ENCODE results near the gene MCM7. TPM values are rescaled to one million over a fixed set of nuclear protein-coding genes. Genes with fewer than 3 reads are reported as not detected.
"Not testable (repeated sequence)": the region's sequence is repeated elsewhere in the genome, so short reads cannot be mapped to it uniquely, and the experiment has no call there.

Gene MCM7
- total RNA-seq, 2 experiments from 2014 or later = 54.5 to 56.0 TPM

GRCh38 chr7:100132126-100132525 is 30.9 kb upstream of the MCM7 start:
- ATAC-seq (ENCODE audit: poor library complexity) = no peak
- Histone ChIP-seq H3K27me3 (ENCODE audit: control insufficient read depth in 1 of 2, insufficient read depth in 2 of 2, low read length in 2 of 2) (no peaks in the 10 kb centered on the region), H3K9me3 (ENCODE audit: control insufficient read depth in 1 of 2, insufficient read depth in 1 of 2, low read length in 2 of 2) (no peaks in the 10 kb centered on the region), H3K27ac (ENCODE audit: low read depth in 1 of 2, low read length in 2 of 2) (no peak overlapping the region), H3K4me1 (ENCODE audit: insufficient read depth, low read length) (peaks cover 23% of the 10 kb centered on the region), H3K36me3 (ENCODE audit: insufficient read depth, low read length) (no peaks in the 10 kb centered on the region), H3K4me3 (ENCODE audit: low read length) (no peak overlapping the region)
- ChIA-PET POLR2A (interaction anchor here (0.7 to 1.2 kb wide), 11 partner anchors 16 to 297 kb away, joined by 3 to 7 read pairs (median 4); partner anchors contain the start of genes GPC2, LAMTOR4, MCM7 and MEPCE), CTCF (interaction anchor here (0.8 to 2.3 kb wide), 15 partner anchors 12 to 276 kb away, joined by 3 to 14 read pairs (median 4); partner anchors contain the start of gene GAL3ST4)
- H3K9me3 Mint-ChIP-seq = no peaks in the 10 kb centered on the region
- H3K36me3 Mint-ChIP-seq (ENCODE audit: low read depth) = peaks cover 1% of the 10 kb centered on the region
- intact Hi-C loops (cut with DNase I, micrococcal nuclease) = loop anchor here (1.0 to 5.0 kb wide), 7 partner anchors 17 to 276 kb away; partner anchors contain the start of genes AZGP1 (in 1 of the 2), LAMTOR4 (in 1 of the 2) and PVRIG (in 1 of the 2)
- no peak for DNase-seq
- H3K4me3 Mint-ChIP-seq = peak overlapping the region; percentile 62
- no peaks in the 10 kb centered on the region for H3K27me3 Mint-ChIP-seq
- peaks cover 15% of the 10 kb centered on the region for H3K4me1 Mint-ChIP-seq (ENCODE audit: low read depth)
- TF ChIP-seq CTCF (IDR thresholded peaks at IDR 0.05) = no peak
- H3K27ac Mint-ChIP-seq = peak overlapping the region; percentile 42

DNA sequence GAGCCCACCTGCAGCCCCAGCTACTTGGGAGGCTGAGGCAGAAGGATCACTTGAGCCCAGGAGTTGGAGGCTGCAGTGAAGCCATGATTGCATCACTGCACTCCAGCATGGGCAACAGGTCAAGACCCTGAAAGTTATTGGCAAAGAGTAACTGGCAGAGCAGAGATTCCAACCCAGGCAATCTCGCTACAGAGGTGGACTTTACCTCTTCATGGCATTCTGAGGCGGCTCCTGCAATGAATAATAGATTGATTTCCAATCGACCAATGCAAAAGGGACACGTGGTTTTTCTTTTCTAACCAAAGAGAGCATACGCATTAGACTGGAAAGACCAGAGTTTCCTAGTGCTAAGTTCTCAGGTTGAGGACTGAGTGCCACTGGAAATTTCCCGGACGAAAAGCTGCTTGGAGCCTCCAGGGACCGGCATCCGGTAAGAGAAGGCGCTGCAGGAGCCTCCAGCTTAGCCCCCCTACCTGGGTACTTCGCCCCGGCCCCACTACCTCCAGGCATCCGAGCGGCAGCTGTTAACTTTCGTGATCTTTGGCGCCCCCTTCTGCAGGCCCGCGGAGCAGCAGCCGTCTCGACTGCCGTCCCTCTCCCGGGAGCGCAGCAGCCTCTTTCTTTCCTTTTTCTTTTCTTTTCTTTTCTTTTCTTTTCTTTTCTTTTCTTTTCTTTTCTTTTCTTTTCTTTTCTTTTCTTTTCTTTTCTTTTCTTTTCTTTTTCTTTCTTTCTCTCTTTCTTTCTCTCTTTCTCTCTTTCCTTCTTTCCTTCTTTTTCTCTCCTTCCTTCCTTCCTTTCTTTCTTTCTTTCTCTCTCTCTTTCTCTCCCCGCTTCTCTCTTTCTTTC is 29.6 kb upstream of the MCM7 start:
- Histone ChIP-seq H3K36me3 (ENCODE audit: insufficient read depth, low read length) (no peaks in the 10 kb centered on the region), H3K27me3 (ENCODE audit: control insufficient read depth in 1 of 2, insufficient read depth in 2 of 2, low read length in 2 of 2) (no peaks in the 10 kb centered on the region), H3K4me1 (ENCODE audit: insufficient read depth, low read length) (peaks cover 31% of the 10 kb centered on the region), H3K27ac (ENCODE audit: low read depth in 1 of 2, low read length in 2 of 2) (no peak overlapping the region), H3K4me3 (ENCODE audit: low read length) (peak overlapping the region; percentile 10), H3K9me3 (ENCODE audit: control insufficient read depth in 1 of 2, insufficient read depth in 1 of 2, low read length in 2 of 2) (no peaks in the 10 kb centered on the region)
- ATAC-seq (ENCODE audit: poor library complexity) (peak; percentile 19), DNase-seq (peak; percentile 78 to 93 (median 87))
- H3K4me3 Mint-ChIP-seq = peak overlapping the region; percentile 45
- H3K9me3 Mint-ChIP-seq = no peaks in the 10 kb centered on the region
- intact Hi-C loops (cut with DNase I, micrococcal nuclease) = loop anchor here (1.0 to 5.0 kb wide), 6 partner anchors 30 to 218 kb away; partner anchors contain the start of genes AP4M1 (in 1 of the 2), AZGP1 (in 1 of the 2) and MCM7 (in 1 of the 2)
- H3K4me1 Mint-ChIP-seq (ENCODE audit: low read depth) = peaks cover 22% of the 10 kb centered on the region
- ChIA-PET POLR2A (interaction anchor here (0.6 to 3.7 kb wide), 11 partner anchors 9 to 298 kb away, joined by 3 to 29 read pairs (median 6); partner anchors contain the start of genes CNPY4, LAMTOR4, TRIM4 and ZCWPW1), CTCF (interaction anchor here (0.6 to 2.3 kb wide), 18 partner anchors 10 to 277 kb away, joined by 3 to 14 read pairs (median 4); partner anchors contain the start of genes AP4M1, COPS6, GAL3ST4 and LAMTOR4)
- peak; percentile 98 for TF ChIP-seq CTCF (IDR thresholded peaks at IDR 0.05)
- peak overlapping the region; percentile 30 for H3K27ac Mint-ChIP-seq
- H3K36me3 Mint-ChIP-seq (ENCODE audit: low read depth) = peaks cover 11% of the 10 kb centered on the region
- H3K27me3 Mint-ChIP-seq = no peaks in the 10 kb centered on the region

- not testable (repeated sequence) for H3K27me3 Mint-ChIP-seq; H3K9me3 ChIP-seq (ENCODE audit: control insufficient read depth in 1 of 2, insufficient read depth in 1 of 2, low read length in 2 of 2); H3K27ac Mint-ChIP-seq; H3K27ac ChIP-seq (ENCODE audit: low read depth in 1 of 2, low read length in 2 of 2); H3K4me3 Mint-ChIP-seq; ATAC-seq (ENCODE audit: poor library complexity); H3K4me3 ChIP-seq (ENCODE audit: low read length); H3K36me3 ChIP-seq (ENCODE audit: insufficient read depth, low read length); H3K27me3 ChIP-seq (ENCODE audit: control insufficient read depth in 1 of 2, insufficient read depth in 2 of 2, low read length in 2 of 2); DNase-seq; H3K9me3 Mint-ChIP-seq
- Mint-ChIP-seq H3K4me1 (ENCODE audit: low read depth) (peaks cover 25% of the 10 kb centered on the region), H3K36me3 (ENCODE audit: low read depth) (peaks cover 11% of the 10 kb centered on the region)
- peaks cover 37% of the 10 kb centered on the region for H3K4me1 ChIP-seq (ENCODE audit: insufficient read depth, low read length)
- POLR2A ChIA-PET = interaction anchor here (0.6 to 3.7 kb wide), 9 partner anchors 8 to 298 kb away, joined by 3 to 29 read pairs (median 6); partner anchors contain the start of genes CNPY4, LAMTOR4 and ZCWPW1
- CTCF ChIA-PET = interaction anchor here (0.6 to 2.3 kb wide), 11 partner anchors 8 to 135 kb away, joined by 3 to 14 read pairs (median 5); partner anchors contain the start of genes AP4M1, GAL3ST4 and LAMTOR4
- intact Hi-C loops (cut with DNase I, micrococcal nuclease) = loop anchor here (2.0 to 5.0 kb wide), 3 partner anchors 135 to 217 kb away; partner anchors contain the start of gene AZGP1 (in 1 of the 2)
These were observed 29.0 kb upstream of the MCM7 start for GRCh38 chr7:100130220-100130607.

Data from CD4-positive, alpha-beta T cell (primary cell).